GM12873 (cell line): ENCODE results near the gene HEATR1.

Experiments used
- CTCF ChIP-seq: IDR thresholded peaks from 2 replicates; pipeline ENCODE4 v1.5.1; 2012; ENCODE audit warnings: low read depth, mild to moderate bottlenecking, moderate library complexity, low read length, control low read depth; ENCODE audit not compliant: insufficient read depth; ENCODE audit errors: missing control alignments

Gene HEATR1

GRCh38 chr1:236608930-236609726 lies 4.8 kb upstream of the HEATR1 start:
- peak; percentile 51 for TF ChIP-seq CTCF

GRCh38 chr1:236604905-236605806 lies 840 bp upstream of the HEATR1 start:
- no peak for TF ChIP-seq CTCF

- TF ChIP-seq CTCF = no peak
Observed at GRCh38 chr1:236602171-236602570, 2.1 kb downstream of the HEATR1 start.

- no peak for TF ChIP-seq CTCF
Observed at GRCh38 chr1:236590553-236591150, 13.7 kb downstream of the HEATR1 start.

- TF ChIP-seq CTCF = no peak
Observed at GRCh38 chr1:236589531-236589930, 14.8 kb downstream of the HEATR1 start.

- no peak for TF ChIP-seq CTCF
Observed at GRCh38 chr1:236581528-236581927, 22.8 kb downstream of the HEATR1 start.

- no peak for TF ChIP-seq CTCF
Observed at GRCh38 chr1:236578661-236579060, 25.7 kb downstream of the HEATR1 start.
